Nephron progenitor cell (in vitro differentiated cells): Measurements from ENCODE around the gene IPP.

Experiments
- DNase-seq: peaks from one replicate; pipeline ENCODE4 v3.0.0; 2021
- H3K27ac Mint-ChIP-seq: 2 replicates; pipeline ENCODE4 v1.8.0; 2021; ENCODE audit warnings: mild to moderate bottlenecking, moderate library complexity, mixed read lengths
- H3K27me3 Mint-ChIP-seq: 2 replicates; pipeline ENCODE4 v1.8.0; 2021; ENCODE audit warnings: mild to moderate bottlenecking, low read depth, mixed read lengths; ENCODE audit not compliant: poor library complexity
- H3K36me3 Mint-ChIP-seq: 2 replicates; pipeline ENCODE4 v1.8.0; 2021; ENCODE audit warnings: low read depth, mixed read lengths
- H3K4me1 Mint-ChIP-seq: 2 replicates; pipeline ENCODE4 v1.8.0; 2021; ENCODE audit warnings: mixed read lengths
- H3K4me3 Mint-ChIP-seq: 2 replicates; pipeline ENCODE4 v1.8.0; 2021; ENCODE audit warnings: mild to moderate bottlenecking, moderate library complexity, mixed read lengths
- H3K9me3 Mint-ChIP-seq: 2 replicates; pipeline ENCODE4 v1.8.0; 2021; ENCODE audit warnings: mild to moderate bottlenecking, moderate library complexity, mixed read lengths
- CTCF ChIP-seq: fragments of 200-600 bp; sonication (generic); IDR thresholded peaks from 2 replicates; pipeline ENCODE4 v1.5.0; 2021; ENCODE audit warnings: antibody characterized with exemption

IPP gene

GRCh38 chr1:45674478-45674877, 76.0 kb downstream of the IPP start:
- DNase-seq: no peak
- H3K9me3 Mint-ChIP-seq: peaks cover 11% of the 10 kb centered on the region
- TF ChIP-seq CTCF: no peak
- no peak overlapping the region for H3K4me3 Mint-ChIP-seq
- peaks cover 24% of the 10 kb centered on the region for H3K4me1 Mint-ChIP-seq
- H3K27me3 Mint-ChIP-seq: peaks cover 3% of the 10 kb centered on the region
- peaks cover 56% of the 10 kb centered on the region for H3K36me3 Mint-ChIP-seq
- H3K27ac Mint-ChIP-seq: no peak overlapping the region

GRCh38 chr1:45673956-45674355, 76.5 kb downstream of the IPP start:
- peaks cover 57% of the 10 kb centered on the region for H3K36me3 Mint-ChIP-seq
- H3K27ac Mint-ChIP-seq: no peak overlapping the region
- H3K9me3 Mint-ChIP-seq: peaks cover 11% of the 10 kb centered on the region
- DNase-seq: no peak
- no peak overlapping the region for H3K4me3 Mint-ChIP-seq
- peaks cover 3% of the 10 kb centered on the region for H3K27me3 Mint-ChIP-seq
- no peak for TF ChIP-seq CTCF
- peaks cover 19% of the 10 kb centered on the region for H3K4me1 Mint-ChIP-seq

GRCh38 chr1:45669859-45670655, 80.4 kb downstream of the IPP start:
- DNase-seq: no peak
- Mint-ChIP-seq H3K36me3 (peaks cover 80% of the 10 kb centered on the region), H3K4me3 (no peak overlapping the region), H3K9me3 (peaks cover 20% of the 10 kb centered on the region), H3K27me3 (peaks cover 3% of the 10 kb centered on the region), H3K27ac (no peak overlapping the region), H3K4me1 (peaks cover 9% of the 10 kb centered on the region)
- TF ChIP-seq CTCF: no peak

- Mint-ChIP-seq H3K9me3 (peaks cover 20% of the 10 kb centered on the region), H3K27me3 (peaks cover 3% of the 10 kb centered on the region), H3K36me3 (peaks cover 75% of the 10 kb centered on the region), H3K27ac (no peak overlapping the region), H3K4me3 (no peak overlapping the region), H3K4me1 (peaks cover 4% of the 10 kb centered on the region)
- TF ChIP-seq CTCF: no peak
- DNase-seq: no peak
Measured at GRCh38 chr1:45669379-45669778, 81.1 kb downstream of the IPP start.

- peaks cover 19% of the 10 kb centered on the region for H3K9me3 Mint-ChIP-seq
- no peak for DNase-seq
- no peak overlapping the region for H3K4me3 Mint-ChIP-seq
- no peak overlapping the region for H3K27ac Mint-ChIP-seq
- TF ChIP-seq CTCF: no peak
- H3K4me1 Mint-ChIP-seq: peaks cover 4% of the 10 kb centered on the region
- H3K27me3 Mint-ChIP-seq: peaks cover 3% of the 10 kb centered on the region
- peaks cover 69% of the 10 kb centered on the region for H3K36me3 Mint-ChIP-seq
Measured at GRCh38 chr1:45668526-45668925, 81.9 kb downstream of the IPP start.
